CD4-positive, alpha-beta T cell treated with Interleukin-15 for 4 hours (primary cell): ENCODE data around the gene TMEM209.
"Not testable (repeated sequence)": the region's sequence is repeated elsewhere in the genome, so short reads cannot be mapped to it uniquely, and the experiment has no call there.

Experiments used
- DNase-seq: peaks from one replicate; pipeline ENCODE4 v3.0.0-alpha.2; 2020; ENCODE audit warnings: low spot score

The TMEM209 gene

GRCh38 chr7:130126840-130127239 is 78.4 kb downstream of the TMEM209 start:
- DNase-seq, result not testable (repeated sequence)

GRCh38 chr7:130124711-130125110 is 80.5 kb downstream of the TMEM209 start:
- DNase-seq, result no peak

GRCh38 chr7:130123501-130123900 is 81.7 kb downstream of the TMEM209 start:
- no peak for DNase-seq

DNA sequence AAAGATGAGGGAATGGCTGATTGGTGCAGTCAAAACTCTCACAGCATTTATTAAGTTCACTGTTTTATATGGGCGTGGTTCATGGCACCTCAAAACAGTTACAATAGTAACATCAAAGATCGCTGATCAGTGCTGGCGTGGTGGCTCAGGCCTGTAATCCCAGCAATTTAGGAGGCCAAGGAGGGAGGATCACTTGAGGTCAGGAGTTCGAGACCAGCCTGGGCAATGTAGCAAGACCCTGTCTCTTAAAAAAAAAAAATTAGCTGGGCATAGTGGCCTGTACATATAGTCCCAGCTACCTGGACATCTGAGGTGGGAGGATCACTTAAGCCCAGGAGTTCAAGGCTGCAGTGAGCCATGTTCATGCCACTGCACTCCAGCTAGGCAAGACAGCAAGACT is 86.4 kb downstream of the TMEM209 start:
- no peak for DNase-seq

DNA sequence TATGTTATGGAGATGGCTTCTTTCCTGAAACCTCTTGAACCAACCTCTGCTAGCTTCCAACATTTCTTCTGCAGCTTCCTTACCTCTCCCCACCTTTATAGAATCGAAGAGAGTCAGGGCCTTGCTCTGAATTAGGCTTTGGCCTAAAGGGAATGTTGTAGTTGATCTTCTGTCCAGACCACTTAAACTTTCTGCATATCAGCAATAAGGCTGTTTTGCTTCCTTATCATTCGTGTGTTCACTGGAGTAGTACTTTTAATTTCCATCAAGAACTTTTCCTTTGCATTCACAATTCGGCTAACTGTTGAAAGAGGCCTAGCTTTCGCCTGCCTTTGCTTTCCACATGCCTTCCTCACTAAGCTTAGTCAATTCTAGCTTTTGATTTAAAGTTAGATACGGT is 86.9 kb downstream of the TMEM209 start:
- DNase-seq, result no peak

GRCh38 chr7:130114776-130115175 is 90.4 kb downstream of the TMEM209 start:
- no peak for DNase-seq
